Hematopoietic multipotent progenitor cell (in vitro differentiated cells): ENCODE data around the gene FLVCR1. TPM values are rescaled to one million over a fixed set of nuclear protein-coding genes. Genes with fewer than 3 reads are reported as not detected.
A peak's percentile ranks its signal among the peaks of the same experiment; 100 is the strongest.
"Not testable (repeated sequence)": the region's sequence is repeated elsewhere in the genome, so short reads cannot be mapped to it uniquely, and the experiment has no call there.

ENCODE experiments used
- DNase-seq, 3 donors: peaks; one replicate each; pipeline ENCODE4 v3.0.0-alpha.2; 2011 to 2015; ENCODE audit warnings: low read depth in 2 of 3, low spot score in 2 of 3
- total RNA-seq: library from RNA; depleted of rRNA; stranded (reverse); fragments of >200 nt; gene quantifications from one replicate; pipeline ENCODE4 v1.2.3, GENCODE V29; 2012

FLVCR1 gene
- total RNA-seq, 1 donor: 18.3 TPM

DNA sequence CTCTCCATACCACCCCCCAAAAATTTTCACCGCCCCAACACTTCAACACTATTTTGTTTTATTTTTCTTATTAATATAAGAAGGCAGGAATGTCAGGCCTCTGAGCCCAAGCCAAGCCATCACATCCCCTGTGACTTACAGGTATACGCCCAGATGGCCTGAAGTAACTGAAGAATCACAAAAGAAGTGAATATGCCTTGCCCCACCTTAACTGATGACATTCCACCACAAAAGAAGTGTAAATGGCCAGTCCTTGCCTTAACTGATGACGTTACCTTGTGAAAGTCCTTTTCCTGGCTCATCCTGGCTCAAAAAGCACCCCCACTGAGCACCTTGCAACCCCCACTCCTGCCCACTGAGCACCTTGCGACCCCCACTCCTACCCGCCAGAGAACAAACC is 56.0 kb downstream of the FLVCR1 start:
- not testable (repeated sequence) for DNase-seq

DNA sequence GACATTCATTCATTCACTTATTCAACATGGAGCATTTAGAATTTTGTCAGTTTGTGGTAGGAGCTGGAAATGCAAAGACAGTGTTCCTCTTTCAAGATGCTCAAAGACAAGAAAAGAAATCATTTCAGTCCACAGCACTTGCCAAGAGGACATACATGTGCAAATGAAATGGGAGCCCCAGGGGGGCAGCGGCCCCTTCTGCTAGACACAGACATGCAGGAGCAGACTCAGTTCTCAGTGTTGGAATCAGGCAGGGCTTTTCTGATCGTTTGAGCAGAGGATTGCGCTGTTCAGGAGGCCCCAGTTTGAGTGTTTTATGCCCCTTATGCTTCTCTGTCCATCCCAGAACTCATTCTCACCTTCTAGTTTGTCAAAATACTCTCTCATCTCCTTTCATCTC is 56.7 kb downstream of the FLVCR1 start:
- no peak for DNase-seq

DNA sequence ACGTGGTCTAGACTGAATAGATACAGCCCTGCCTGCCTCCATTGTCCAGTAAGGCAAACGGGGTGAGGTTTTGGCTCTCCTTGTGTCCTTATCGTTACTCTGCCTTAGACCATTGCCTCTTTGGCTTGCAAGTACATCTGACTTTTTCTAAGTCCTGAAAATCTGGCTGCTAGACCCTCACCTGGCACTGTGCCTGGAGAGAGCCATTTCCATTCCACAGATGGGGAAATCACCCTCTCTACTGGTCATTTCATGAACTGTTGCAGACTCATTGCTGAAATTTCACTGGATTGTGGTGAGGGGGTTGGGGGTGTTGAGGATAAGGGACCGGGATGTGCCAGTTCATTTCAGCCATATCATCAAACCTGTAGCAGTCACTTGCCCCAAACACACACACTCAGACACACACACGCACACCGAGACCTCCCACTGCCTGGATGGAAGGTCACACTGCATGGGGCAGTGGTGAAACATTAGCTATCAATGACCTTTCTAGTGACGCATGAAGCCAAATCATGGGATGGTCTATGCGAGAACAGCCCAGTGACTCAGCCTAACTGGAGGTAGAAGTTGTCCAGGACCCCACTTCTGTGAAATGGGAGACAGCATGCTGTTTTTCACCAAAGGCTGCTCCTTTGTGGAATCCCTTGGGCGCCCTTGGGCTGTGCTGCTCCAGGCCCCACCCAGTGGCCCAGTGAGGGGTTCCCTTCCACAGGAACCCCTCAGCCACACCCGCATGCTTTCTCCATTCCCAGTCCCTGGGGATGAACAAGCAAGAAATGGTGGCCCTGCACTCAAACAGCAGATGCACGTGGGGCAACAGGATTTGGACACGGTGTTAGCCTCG is 57.4 kb downstream of the FLVCR1 start:
- peak in 2 of 3 donors; percentile 24 to 48 for DNase-seq

DNA sequence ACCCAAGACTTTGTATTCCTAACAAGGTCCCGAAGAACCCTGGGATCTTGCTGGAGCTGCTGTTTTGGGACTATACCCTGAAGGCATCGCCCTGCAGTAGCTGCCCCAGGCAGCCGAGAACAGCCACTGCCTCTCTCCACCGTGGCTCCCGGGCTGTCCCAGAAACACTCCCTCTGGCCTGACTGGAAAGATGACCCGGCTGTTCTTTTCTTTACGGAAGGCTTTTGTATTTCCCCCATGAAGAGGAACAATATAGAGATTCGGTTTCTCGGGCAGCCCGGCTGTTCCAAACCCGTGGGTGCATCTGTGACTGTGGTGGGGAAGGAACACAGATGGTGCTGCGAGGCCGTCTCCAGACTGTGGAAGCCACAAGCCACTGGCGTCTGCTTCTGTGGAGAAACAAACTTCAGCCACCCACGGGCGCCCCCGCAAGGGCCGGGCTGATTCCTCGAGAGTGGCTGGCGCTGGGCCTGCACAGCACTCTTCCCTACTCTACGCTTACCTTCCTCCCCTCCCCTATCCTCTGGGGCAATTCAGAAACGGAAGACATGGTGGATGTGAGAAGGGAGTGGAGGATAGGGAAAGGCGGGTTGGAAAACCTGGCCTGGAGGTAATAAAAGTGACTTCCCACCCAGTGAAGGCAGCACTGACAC is 58.5 kb downstream of the FLVCR1 start:
- peak in 2 of 3 donors; percentile 65 to 88 for DNase-seq

DNA sequence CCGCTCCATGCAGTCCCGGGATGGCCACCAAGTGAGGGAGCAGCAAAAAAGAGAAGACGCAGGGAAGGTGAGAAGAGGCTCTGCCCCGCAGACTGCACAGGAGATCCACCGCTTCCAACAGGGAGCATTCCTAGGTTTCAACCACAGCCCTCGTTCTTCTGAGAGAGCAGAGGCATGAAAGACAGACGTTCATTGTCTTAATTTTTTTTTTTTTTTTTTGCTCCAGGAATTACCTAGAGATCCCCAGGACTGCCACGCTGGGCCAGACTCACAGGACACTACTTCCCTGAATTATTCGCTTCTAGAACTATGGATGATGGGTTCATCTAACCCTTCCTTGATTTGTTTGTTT is 59.0 kb downstream of the FLVCR1 start:
- DNase-seq: no peak

DNA sequence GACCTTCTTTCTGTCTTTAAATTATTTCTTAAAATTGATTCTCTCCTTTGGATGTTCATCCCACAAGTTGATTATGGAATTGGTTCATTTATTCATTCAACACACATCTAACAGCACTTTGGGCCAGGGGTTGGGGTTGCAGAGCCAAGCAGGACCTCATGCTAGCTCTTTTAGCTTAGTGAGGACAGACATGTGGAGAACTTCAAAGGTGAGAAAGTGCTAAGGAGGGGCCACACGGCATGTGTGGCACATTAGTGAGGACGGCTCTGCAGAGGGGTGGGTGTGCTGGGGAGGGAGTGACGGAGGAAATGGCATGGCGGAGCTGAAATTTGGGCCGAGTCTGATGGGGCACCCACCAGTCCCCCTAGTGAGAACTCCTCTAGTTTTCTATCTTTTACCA is 59.8 kb downstream of the FLVCR1 start:
- DNase-seq: no peak

DNA sequence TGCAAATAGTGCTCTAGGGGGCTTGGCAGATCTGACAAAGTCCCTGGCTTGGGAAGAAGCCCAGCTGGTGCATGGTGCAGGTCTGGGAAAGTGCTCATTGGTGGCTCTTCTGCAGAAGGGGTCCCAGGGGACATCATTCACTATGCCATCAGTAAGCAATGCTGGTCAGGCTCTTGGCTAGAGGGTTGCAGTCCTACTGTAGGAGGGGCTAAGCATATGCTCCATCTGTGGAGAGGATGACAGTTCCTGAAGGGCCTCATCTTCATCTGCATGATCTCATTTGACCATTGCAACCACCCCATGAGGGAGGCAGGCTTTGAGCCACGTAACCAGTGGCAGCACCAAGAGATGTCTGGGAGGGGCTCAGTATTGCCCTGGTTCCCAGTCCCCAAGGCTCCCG is 60.7 kb downstream of the FLVCR1 start:
- no peak for DNase-seq

DNA sequence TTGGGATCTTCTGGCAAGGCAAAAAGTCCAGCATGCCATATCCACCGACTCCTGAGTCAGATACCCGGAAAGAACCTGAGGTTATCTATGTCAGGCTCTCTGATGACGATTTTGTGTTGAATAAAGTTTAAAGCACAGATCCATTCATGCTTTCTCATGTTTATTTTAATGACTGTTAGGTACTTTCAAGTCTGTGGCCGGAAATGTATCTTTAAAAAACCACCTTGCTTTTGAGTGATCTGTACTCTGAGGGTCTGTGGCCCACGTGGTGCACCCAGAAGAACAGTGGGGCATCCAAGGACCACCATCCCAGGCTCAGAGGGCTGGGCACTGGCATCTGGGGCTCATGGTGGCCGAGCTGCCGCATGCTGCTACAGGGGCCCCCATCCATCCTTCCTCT is 62.2 kb downstream of the FLVCR1 start:
- DNase-seq: no peak

DNA sequence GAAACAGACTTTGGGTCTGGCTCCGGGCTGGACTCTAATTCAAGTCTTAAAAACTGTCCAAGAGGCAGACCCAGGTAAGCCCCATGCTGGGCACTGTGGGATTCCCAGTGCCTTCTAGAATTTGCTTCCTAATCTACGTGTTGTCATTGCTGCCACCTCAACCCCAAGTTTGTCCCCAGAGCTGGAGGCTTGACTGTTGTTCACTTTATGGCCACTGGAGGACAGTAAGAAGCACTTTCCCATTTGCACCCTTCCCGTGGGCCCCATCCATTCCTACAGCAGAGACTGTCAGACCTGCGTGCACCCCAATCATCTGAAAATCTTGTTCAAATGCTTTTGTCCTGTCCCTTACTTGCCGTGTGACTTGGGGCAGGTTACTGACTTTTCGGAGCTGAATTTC is 62.8 kb downstream of the FLVCR1 start:
- DNase-seq: peak in 1 of 3 donors; percentile 9

DNA sequence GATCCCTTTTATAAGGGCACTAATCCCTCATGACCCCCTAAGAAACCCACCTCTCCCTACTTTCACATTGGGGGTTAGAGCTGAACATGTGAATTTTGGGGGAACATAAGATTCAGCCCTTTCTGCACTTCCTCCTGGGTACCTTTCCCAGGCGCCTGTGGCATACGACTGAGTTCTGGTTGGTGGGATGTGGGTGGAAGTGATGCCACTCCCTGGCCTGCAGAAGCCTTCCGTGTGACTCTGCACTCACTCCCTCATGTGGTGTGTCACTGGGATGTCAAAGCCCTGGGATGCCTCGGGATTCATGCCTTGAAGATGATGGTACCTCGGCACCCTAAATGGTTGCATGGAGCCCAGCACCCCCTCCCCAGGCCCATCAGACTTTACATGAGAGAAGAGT is 63.9 kb downstream of the FLVCR1 start:
- no peak for DNase-seq

DNA sequence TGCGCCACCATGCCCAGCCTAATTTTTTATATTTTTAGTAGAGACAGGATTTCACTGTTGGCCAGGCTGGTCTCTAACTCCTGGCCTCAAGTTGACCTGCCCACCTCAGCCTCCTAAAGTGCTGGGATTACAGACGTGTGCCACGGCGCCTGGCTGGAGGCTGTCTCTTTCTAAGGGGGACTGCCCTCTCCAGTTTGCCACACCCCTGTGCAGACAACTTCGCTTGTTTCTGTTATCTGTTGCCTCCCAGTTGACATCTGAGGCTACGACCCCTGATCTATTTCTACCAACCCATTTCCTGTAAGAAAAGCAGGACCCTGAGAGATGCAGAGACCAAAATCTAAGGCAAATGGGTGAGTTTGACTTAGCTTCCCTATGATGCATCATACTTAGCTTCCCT is 68.3 kb downstream of the FLVCR1 start:
- DNase-seq: no peak

DNA sequence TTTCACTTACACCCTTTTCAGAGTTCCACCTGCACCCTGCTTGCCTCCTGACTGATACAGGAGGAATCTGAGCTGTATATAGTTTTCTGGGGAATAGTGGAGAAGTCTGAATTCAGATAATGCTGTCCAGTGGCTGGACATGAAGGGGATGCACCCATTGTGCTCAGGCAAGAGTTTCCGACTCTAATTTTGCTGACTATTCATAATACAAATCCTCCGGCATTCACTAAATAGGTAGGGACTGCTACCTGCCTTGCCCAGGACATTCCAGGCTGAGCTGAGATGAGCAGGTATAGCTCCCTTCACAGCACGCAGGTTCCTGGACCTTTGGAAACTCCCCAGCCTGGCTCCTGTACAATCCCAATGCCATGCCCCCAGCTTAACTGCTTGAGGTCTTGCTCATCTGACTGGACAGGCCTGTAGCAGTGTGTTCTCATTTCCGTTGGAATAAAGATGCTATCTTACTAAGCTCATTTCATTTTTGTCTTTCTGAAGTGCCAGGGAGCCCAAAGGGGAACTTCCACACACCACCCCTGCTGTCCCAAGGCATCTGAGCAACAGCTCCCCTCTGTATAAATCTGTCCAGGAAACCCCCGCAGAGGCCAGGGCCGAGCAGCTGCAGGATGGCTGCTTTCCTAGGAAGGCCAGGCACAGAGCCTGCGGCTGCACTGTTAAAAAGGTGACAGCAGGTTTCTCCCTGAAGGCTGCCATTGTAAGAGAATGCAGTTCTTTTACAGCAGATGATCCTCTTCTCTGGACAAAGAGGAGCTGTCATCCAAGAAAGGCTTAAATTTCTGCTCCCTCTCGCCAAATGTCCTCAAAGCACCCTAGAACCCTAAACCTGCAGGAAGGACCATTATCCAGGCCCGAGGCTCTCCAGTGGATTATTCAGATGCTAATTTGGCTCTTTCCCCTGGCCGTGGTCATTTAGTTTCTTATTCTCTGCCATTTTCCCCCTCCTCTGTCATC is 70.5 kb downstream of the FLVCR1 start:
- peak in 1 of 3 donors; percentile 45 for DNase-seq

DNA sequence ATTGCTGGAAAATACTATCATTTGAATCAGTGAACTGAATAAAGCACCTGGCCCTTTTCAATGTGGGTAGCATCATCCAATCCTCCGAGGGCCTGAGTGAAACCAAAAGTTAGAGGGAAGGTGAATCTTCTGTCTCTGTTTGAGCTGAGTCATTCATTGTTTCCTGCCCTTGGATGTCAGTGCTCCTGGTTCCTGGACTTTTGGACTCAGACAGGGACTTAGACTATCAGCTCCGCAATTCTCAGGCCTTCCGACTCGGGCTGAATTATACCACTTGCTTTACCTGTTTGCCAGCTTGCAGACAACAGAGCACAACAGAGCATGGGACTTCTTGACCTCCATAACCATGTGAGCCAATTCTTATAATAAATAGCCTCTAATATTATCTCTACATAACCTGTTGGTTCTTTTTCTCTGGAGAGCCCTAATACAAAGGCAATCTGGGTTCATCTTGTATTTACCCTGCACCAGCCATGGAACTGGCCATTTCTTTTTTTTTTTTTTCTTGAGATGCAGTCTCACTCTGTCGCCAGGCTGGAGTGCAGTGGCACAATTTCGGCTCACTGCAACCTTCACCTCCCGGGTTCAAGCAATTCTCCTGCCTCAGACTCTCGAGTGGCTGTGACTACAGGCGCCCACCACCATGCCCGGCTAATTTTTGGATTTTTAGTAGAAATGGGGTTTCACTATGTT is 73.1 kb downstream of the FLVCR1 start:
- DNase-seq: no peak

DNA sequence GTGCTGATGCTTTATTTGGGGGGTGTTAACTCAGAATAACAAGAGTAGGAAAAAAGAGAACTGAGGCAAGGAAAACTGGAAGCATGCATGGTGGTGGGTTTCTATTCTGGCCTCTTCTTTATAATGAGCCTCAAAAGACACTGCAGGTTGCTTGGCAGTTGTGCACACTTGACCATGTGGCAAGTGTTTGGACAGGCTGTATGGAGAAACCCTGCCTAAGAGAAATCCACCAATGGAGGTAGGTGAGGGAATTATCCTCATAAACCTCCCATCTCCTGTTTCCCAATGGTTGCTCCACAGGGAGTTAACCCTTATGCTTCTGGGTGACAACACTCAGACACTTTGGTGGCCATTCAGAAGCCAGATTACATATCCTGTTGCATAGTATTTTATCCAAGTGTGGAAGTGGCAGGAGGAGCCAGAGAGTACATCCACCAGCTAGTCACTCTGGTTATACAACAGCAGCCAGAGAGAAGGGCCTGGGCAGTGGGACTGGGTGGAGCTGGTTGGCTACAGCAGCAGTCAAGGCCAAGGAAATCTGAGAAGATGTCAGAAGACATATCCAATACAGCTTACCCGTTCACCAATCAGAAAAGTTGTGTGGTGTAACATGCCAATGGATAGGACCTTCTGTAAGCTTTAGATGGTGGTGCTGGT is 75.9 kb downstream of the FLVCR1 start:
- DNase-seq: no peak

DNA sequence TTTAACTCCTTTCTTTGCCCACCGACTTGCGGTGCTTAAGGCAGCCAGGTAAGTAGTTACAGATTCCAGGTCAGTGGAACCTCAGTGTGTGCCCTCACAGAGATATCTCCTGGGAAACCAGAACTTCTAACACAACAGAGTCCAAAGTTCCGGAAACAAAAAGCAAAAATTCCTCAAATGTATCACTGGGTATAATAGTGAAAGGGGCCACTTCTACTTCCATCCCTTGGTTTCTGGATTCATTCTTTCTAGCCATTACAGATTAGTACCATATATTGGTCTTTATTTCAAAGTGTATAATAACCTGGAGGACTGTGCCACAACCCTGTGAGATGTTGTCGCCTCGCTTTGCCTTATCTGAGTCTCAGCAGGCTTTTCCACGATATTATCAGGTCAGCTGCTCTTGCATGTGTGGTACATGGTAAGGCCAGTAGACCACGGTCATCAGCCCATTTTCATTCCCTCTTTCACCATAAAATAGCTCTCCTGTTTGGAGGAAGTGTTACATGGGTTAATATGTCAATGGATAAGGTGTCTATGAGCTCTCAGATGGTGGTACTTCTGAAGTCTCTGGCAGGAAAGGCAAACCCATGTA is 77.4 kb downstream of the FLVCR1 start:
- DNase-seq: no peak

DNA sequence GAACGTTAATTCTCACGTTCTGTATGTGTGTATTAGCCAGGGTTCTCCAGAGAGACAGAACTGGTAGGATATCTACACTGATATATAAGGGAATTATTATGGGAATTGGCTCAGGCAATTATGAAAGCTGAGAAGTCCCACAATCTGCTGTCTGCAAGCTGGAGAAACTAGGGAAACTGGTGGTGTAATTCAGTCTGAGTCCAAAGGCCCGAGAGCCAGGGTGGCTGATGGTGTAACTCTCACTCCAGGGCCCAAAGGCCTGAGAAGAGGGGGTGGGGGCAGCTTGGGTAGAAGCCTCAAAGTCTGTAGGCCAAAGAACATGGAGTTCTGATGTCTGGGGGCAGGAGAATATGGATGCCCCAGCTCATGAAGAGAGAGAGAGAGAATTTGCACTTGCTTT is 79.0 kb downstream of the FLVCR1 start:
- no peak for DNase-seq

DNA sequence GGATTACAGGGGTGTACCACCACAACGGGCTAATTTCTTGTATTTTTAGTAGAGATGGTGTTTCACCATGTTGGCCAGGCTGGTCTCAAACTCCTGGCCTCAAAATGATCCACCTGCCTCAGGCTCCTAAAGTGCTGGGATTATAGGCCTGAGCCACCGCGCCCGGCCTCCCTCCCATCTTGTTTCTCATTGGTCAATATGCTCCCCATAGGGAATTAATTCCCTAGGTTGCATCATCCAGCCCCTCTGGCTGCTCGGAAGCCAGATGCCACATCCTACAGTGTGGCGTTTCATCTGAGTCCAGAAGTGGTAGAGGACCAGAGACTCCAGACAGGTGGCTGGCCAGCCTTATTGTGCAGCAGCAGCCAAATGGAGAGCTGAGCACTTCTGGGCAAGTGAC is 80.8 kb downstream of the FLVCR1 start:
- no peak for DNase-seq

DNA sequence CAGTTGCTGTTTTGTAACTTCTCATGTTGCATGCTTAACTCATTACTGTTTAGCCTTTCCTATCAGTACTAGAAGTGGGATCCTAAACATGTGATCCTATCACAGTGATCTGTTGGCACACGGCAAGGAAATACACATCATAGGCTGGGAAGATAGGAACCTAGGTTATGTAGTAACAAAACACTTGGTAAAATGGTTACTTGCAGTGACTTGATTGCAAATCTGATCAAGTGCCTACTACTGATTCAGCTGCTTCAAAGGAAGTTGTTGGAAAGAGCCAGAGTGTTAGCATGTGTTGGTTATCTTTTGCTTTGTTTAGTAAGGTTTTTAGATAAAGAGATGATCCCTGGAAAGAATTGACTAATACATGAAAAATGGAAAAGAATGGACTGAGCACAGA is 83.4 kb downstream of the FLVCR1 start:
- no peak for DNase-seq

DNA sequence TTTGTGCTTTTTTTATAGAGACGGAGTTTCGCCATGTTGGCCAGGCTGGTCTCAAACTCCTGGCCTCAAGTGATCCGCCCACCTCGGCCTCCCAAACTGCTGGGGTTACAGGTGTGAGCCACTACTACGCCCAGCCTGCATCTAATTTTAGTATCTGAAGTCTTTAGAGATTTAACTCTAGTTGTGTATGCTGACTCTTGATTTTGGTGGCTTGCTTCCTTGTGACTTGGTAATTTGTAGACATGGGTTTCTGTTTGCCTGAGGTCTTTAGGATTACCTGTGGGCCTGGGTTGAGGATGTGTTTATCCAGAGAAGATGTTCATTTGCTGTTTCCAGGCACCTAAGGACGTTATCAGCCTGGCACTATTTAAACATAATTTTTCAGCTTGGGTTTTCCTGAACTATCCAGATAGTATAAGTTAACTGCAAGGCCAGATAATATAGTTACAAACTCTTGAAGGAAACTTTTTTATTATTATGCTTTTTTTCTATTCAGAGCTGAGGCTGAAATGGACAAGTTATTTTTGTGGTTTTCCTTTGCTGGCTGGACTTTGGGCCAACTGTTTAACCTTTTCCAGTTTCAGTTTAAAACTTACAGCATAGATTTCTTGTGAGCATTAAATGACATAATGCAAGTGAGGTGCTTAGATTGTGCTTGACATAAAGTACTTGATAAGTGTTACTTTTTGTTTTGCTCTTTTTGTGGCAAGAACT is 84.8 kb downstream of the FLVCR1 start:
- no peak for DNase-seq
